HG02885 (cell line): ENCODE measurements around the gene PRKACA.
"Not testable (repeated sequence)": the region's sequence is repeated elsewhere in the genome, so short reads cannot be mapped to it uniquely, and the experiment has no call there.

Experiments
- ATAC-seq: cut with Tn5 transposase; IDR thresholded peaks from one replicate; pipeline ENCODE4 v1.9.1; 2021; ENCODE audit warnings: mild to moderate bottlenecking; ENCODE audit not compliant: unreplicated experiment, poor library complexity

Gene PRKACA

DNA sequence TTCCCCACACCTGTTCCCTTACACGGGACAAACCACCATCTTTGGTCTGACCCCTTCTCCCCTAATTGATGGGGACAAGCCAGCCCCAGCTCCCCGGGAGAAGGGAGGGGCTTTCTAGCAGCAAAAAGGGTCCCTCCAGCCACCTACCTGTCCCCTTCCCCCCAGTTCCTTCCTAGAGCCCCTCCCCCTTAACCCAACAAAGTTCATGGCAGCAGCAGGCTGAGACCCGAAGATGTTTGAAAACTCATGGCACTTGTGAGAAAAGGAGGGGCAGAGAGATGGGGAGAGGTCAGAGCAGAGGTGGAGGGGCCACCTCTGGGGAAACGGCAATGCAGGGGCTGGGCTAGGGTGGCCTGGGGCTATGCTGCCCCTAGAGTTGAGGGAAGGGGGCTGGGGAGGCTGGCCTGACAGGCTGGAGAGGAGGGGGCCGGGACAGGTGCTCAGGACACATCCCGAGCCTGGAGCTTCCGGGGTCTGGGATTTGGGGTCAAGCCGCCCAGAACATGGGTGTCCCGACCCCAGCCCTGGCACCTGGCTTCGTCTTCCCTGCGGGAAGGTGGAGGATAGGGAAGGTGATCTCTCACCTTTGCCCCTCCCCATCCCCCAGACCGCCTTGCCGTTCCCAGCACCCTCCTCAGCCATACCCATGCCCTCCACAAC lies 31.3 kb upstream of the PRKACA start:
- ATAC-seq, result no peak

DNA sequence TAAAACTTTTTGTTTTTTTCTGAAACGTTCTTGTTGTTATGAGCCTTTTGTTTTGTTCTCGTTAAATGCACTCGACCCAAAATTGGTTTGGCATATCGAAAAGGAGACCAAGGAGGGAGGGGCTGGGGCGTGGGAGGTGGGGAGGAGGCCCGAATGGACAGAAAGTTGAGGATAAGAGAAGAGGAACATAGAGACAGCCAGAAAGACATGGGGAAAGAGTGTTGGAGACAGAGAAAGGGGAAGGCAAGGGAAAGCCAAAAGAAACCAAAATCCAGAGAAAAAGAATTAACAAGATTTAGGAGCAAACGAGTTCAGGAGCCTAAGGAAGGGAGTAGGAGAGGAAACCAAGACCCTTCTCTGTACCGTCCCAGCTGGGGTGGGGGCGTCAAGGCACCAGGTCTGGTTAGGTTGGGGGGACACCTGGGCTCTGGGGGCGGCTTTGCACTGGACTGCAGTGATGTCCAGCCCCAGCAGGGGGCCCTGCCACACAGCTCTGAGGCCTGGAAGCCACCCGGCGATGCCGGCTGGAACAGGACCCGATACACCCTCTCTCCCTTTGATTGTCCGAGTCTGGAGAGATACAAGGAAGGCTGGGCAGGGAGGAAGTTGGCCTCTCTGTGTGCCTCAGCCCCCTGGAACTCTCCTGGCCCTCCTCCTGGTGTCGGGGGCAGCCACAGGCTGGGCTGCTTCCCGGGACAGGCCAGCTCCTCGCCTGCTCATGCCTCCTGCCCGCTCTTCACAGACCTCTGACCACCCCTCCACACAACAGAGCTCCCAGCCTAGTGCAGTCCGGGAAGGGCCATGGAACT lies 30.4 kb upstream of the PRKACA start:
- ATAC-seq, result no peak

- no peak for ATAC-seq
These were observed 29.2 kb upstream of the PRKACA start for GRCh38 chr19:14146789-14147216.

- not testable (repeated sequence) for ATAC-seq
These were observed 28.6 kb upstream of the PRKACA start for GRCh38 chr19:14146169-14146568.

DNA sequence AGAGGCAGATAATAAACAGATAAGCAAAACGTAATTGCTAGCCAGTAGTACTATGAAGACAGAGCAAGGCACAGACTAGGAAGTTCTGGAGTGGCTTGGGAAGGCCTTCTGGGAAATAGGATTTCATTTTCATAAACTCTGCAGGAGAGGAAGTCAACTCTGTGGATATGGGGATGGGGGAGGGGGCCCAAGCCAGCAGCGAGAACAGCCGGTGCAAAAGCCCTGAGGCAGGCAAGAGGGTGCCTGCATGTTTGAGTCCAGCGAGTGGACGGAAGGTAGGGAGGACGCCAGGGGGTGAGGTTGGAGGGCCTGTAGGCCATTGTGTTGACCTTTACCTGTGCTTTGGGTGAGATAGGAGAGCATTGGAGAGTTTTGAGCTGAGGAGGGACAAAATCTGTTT lies 27.8 kb upstream of the PRKACA start:
- no peak for ATAC-seq

GRCh38 chr19:14142262-14143190 lies 25.0 kb upstream of the PRKACA start:
- ATAC-seq, result no peak

DNA sequence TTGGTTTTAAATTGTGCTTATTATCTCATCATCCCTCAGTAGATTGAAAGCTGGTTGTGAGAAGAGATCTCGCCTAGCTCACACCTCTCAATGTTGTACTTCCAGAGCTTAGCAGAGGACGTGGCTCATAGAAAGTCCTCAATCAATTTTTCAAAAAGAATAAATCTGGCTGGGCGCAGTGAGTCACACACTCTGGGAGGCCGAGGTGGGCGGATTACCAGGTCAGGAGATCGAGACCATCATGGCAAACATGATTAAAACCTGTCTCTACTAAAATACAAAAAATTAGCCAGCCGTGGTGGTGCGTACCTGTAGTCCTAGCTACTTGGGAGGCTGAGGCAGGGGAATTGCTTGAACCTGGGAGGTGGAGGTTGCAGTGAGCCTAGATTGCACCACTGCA lies 23.5 kb upstream of the PRKACA start:
- no peak for ATAC-seq

DNA sequence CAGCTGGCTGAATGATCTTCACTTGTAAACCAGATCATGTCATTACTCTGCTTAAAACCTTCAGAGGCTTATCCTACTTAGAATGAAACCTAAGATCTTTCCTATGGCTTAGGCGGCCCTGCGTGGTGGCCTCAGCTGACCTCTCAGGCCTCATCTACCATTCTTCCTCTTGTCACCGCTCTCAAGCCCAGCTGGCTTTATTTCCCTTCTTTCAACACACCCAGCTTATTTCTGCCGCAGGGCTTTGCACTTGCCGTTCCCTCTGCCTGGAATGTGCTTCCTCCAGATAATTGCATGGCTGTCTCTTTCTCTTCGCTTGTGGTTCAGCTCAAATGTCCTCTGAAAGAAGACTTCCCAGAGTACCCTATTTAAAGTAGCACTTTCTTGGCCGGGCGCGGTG lies 22.4 kb upstream of the PRKACA start:
- ATAC-seq, result no peak

DNA sequence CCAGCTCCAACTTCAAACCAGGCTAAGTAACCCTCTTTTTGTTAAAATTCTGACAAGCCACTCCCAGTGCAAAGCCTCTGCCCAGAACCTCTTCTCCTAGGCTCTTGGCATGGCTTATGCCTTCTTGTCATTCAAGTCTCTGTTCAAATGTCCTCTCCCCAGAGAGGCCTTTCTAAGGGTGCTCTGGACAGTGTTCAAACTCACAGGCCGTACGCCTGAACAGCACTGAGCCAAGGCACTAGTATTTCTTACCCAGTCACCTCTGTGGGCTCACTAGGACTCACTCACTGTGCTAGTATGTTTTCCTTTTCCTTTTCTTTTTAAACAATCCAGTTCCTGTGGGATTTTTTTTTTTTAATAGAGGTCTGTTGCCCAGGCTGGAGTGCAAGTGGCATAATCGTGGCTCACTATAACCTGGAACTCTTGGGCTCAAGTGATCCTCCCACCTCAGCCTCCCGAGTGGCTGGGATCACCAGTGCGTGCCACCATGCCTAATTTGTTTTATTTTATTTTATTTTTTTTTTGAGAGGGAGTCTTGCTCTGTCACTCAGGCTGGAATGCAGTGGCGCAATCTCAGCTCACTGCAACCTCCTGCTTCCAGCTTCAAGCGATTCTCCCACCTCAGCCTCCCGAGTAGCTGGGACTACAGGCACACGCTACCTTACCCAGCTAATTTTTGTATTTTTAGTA lies 21.2 kb upstream of the PRKACA start:
- no peak for ATAC-seq

DNA sequence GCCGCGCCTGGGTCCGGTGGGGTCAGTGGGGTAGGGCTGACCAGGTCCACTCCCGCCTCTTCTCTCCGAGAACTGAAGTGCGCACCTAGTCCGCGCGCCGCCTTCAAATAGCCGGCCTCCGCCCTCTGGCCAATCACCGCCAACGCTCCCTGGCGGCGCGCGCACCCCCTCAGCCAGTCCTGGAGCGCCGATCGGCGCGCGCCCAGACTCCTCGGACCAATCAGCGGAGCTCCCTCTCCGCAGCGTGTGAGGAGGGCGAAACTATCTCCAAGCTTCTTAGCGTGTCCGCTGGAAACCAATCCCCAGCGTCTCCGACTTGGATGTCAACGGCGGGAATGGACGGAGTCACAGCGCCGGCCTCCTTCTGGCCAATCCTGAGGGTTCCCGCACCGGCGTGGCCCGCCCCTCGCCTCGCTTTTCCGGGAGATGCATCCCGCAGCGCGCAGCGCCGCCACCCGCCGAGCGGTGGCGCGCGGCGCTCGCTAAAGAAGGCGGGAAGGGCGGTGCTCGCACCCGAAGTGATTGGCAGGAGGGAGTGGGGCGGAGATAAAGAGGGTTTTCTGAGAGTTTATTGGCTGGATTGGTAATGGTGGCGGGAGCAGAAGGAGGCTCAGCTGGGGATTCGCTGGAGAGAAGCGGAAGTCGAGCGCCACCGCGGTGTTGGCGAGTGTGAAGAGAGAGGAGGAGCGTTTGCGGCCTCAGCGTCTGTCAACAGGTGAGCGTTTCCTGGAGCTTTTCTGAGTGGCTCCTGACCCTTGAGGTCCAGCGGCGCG lies 19.1 kb upstream of the PRKACA start, which contains the start of gene ASF1B:
TSS of gene ASF1B (minus strand) at position 81 of the 773 bp plus-strand sequence. CDS start 133 bp downstream, outside the sequence.
- peak; percentile 86 for ATAC-seq

DNA sequence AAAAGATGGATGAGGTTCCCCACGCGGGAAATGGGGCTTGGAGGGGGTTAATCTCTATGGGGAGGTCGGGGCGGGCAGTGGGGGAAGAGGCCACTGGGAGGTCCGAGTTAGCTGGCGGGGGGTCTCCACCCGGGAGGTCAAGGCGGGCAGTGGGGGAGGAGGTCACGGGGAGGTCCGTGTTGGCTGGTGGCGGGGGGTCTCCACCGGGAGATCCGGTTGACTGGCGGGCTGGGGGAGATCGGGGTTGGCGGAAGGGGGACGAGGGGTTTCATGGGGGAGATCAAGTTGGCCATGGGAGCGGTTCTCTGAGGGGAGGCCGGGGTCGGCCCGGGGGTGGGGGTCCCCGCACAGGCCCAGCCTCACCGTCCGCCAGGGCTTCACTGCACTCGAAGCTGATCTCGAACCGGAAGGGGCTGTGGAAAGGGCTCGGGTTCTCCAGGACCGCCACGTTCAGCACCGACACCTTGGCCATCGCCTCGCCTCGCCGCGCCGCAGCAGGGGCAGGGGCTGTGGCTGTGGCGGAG lies 18.5 kb upstream of the PRKACA start:
- no peak for ATAC-seq

GRCh38 chr19:14135355-14135754 lies 17.8 kb upstream of the PRKACA start:
- no peak for ATAC-seq

DNA sequence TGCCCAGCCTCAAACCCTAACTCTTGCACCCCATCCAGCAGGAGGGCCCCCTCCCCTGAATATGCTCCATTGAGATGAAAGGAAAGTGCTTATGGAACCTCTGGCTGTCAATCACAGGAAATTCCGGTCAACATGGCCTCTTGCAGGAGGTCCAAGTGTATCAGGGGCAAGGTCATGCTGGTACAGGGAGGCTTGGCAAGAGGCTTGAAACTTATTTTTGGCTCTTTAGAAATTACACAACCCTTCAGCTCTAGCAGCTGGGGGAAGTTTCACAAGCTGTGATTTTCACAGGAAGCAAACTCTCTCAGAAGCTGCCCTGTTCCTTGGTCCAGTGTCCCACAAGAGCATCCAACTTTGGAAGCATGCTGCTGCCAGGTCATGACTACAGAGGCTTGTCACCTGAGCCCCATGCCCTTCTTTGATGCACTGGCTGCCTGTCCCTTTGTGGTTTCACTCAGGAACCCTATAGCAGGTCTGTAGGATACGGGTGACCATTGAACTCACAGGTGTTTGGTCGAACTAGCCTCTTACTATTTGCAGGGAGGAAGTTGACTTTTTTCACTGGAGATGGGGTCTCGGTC lies 10.5 kb upstream of the PRKACA start:
- no peak for ATAC-seq

- ATAC-seq, result no peak
These were observed 9.6 kb upstream of the PRKACA start for GRCh38 chr19:14127176-14127575.

- ATAC-seq, result no peak
These were observed 5.4 kb upstream of the PRKACA start for GRCh38 chr19:14122924-14123323.

DNA sequence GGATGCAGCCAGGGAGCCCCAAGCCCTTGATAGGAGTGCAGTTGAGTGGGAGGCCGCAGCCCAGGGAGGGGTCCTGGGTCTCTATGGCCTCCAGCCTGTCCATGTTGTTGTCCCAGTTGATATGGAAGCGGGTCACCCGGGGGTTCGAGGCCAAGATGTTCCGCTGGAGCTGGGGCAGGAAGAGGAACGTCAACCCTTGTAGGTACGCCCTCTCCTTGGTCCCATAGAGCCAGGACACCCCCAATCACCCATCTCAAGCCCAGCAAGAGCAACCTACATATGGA lies 2.9 kb upstream of the PRKACA start:
- ATAC-seq, result no peak

- ATAC-seq, result no peak
These were observed 2.3 kb upstream of the PRKACA start for GRCh38 chr19:14119644-14120496.

DNA sequence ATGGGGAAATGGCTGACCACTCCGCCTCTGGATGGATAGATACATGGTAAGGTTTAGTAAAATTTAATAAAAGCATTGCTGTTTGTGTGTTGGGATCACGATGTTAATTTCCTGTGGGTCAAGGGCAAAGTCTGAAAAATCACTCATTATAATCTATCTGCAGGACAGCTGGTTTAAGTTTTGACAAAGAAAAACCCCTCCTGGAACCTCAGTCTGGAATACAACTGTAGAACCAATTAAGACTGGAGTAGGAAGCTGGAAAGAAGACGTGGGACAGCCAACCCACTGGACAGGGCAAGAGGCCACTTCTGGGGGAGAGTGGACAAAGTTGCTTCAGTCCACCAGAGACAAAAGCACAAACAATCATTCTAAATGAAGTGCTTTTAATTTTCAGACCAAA lies 1.6 kb upstream of the PRKACA start:
- ATAC-seq, result no peak
